Activated CD4-positive, alpha-beta T cell treated with anti-CD3 and anti-CD28 coated beads, Interleukin-2, amount 10 ng/mL, durations not matched to agents 7 days and 5 days (primary cell): ENCODE data around the gene DNAJA3. TPM values are rescaled to one million over a fixed set of nuclear protein-coding genes. Genes with fewer than 3 reads are reported as not detected.
"Not testable (repeated sequence)": the region's sequence is repeated elsewhere in the genome, so short reads cannot be mapped to it uniquely, and the experiment has no call there.

ENCODE experiments used
- CTCF ChIA-PET: fragments of 350-600 bp; sonication (Branson Sonifier 250); formaldehyde crosslinking; loops from one replicate; lab custom pipeline; 2021; ENCODE audit warnings: antibody characterized with exemption; lab: Charles Lee
- POLR2A ChIA-PET: fragments of 350-600 bp; sonication (Branson Sonifier 250); formaldehyde crosslinking; loops from one replicate; lab custom pipeline; 2021; ENCODE audit warnings: antibody characterized with exemption; lab: Charles Lee
- DNase-seq: peaks from one replicate; pipeline ENCODE4 v3.0.0-alpha.2; 2020
- H3K27ac Mint-ChIP-seq: one replicate; pipeline ENCODE4 v1.8.0; 2021; ENCODE audit warnings: mild to moderate bottlenecking, moderate library complexity, mixed read lengths
- H3K27me3 Mint-ChIP-seq: one replicate; pipeline ENCODE4 v1.8.0; 2021; ENCODE audit warnings: mixed read lengths
- H3K36me3 Mint-ChIP-seq: one replicate; pipeline ENCODE4 v1.8.0; 2021; ENCODE audit warnings: low read depth, mixed read lengths
- H3K4me1 Mint-ChIP-seq: one replicate; pipeline ENCODE4 v1.8.0; 2021; ENCODE audit warnings: mixed read lengths
- H3K4me3 Mint-ChIP-seq: one replicate; pipeline ENCODE4 v1.8.0; 2021; ENCODE audit warnings: mild to moderate bottlenecking, moderate library complexity, mixed read lengths
- H3K9me3 Mint-ChIP-seq: one replicate; pipeline ENCODE4 v1.8.0; 2021; ENCODE audit warnings: mixed read lengths
- total RNA-seq, 2 experiments: library from RNA; stranded (reverse); gene quantifications; one replicate each; pipeline ENCODE4 v1.2.3, GENCODE V29; 2021

The DNAJA3 gene
- total RNA-seq, 2 experiments from 2014 or later, result 51.6 to 55.0 TPM

DNA sequence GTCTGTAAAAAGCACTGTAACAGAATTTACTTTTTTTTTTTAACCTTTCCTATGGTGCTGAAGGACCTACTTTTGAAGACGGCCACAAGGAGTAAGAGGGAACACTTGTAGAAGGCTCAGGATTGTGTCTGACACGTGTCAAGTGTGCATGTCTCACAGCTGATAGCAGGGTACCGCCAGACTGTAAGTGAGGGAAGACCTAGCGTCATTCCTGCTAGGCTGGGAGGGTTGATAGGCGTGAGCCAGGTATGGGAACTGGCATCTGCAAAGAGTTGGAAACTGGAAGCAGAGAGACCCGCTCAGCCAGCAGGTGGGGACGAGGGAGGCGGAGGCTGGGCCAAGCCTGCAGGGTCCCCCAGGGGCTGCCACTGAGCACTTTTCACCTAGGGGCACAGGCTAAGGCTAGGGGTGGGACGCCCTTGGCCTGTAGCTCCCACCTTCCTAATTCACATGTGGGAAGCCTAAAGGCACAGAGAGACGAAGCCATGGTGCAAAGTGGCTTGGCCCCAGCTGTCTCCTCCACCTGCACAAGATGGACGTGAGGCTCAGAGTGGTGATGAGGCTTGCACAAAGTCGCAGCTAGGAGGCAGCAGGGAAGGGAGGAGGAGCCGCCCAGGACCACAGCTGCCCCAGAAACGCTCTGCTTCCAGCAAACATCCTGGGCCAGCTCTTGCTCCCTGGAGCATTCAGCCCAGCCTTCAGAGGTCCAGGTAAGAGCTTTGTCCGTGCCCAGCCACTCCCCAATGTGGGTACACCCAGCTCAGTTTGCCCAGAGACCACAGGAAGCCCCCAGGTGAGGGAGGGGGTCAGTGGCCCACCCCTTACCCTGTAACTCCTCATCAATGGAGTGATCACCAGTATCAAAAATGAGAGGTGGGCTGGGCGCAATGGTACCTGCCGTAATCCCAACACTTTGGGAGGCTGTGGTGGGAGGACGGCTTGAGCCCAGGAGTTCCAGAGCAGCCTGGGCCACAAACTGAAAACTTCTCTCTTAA, 35.1 kb upstream of the DNAJA3 start:
- CTCF ChIA-PET, result interaction anchor here (0.9 to 1.8 kb wide), 2 partner anchors 13 to 50 kb away, joined by 5 read pairs; no protein-coding TSS in a partner anchor
- peak overlapping the region; percentile 46 for H3K27ac Mint-ChIP-seq
- DNase-seq, result no peak

DNA sequence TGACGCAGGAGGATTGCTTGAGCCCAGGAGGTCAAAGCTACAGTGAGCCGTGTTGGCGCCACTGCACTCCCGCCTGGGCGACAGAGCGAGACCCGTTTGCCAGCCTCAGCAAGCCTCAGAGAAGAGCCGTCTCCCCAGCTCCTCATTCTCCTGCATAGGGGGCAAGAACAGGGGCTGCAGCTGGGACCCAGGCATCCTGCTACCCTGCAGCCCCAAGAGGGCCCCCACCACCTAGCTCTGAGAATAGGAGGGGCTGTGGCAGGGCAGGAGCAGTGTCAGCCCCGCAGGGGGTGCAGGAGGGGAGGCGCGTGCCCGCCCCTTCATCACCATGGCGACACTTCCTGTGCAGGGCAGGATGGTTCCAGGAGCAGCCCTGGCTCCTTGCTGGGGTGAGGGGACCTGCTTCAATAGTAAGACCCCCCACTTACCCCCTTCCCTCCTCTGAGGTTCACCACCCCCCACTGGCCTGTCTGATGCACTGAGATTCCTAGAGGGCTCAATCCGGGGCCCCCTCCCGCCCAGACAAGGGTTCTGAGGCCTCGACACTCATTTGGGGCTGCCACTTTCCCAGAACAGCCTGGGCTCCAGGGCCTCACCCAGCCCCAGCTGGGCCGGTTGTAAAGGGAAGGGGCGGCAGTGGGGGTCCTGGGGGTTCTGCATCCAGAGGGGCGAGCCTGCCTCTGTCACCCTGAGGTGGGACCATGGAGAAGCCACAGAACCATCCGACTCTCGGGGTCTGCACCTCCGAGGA, 33.9 kb upstream of the DNAJA3 start:
- ChIA-PET POLR2A (no interaction called here), CTCF (interaction anchor here (0.5 to 1.3 kb wide), 3 partner anchors 14 to 148 kb away, joined by 3 to 5 read pairs (median 3); no protein-coding TSS in a partner anchor)
- Mint-ChIP-seq H3K4me3 (no peak overlapping the region), H3K36me3 (peaks cover 24% of the 10 kb centered on the region), H3K4me1 (no peaks in the 10 kb centered on the region), H3K27ac (no peak overlapping the region), H3K27me3 (no peaks in the 10 kb centered on the region), H3K9me3 (no peaks in the 10 kb centered on the region)
- peak; percentile 17 for DNase-seq

More for the DNA sequence above, 35.1 kb upstream of the DNAJA3 start:
- Mint-ChIP-seq H3K4me1 (no peaks in the 10 kb centered on the region), H3K27me3 (no peaks in the 10 kb centered on the region), H3K9me3 (no peaks in the 10 kb centered on the region), H3K4me3 (no peak overlapping the region), H3K36me3 (peaks cover 18% of the 10 kb centered on the region)
- POLR2A ChIA-PET, result no interaction called here

DNA sequence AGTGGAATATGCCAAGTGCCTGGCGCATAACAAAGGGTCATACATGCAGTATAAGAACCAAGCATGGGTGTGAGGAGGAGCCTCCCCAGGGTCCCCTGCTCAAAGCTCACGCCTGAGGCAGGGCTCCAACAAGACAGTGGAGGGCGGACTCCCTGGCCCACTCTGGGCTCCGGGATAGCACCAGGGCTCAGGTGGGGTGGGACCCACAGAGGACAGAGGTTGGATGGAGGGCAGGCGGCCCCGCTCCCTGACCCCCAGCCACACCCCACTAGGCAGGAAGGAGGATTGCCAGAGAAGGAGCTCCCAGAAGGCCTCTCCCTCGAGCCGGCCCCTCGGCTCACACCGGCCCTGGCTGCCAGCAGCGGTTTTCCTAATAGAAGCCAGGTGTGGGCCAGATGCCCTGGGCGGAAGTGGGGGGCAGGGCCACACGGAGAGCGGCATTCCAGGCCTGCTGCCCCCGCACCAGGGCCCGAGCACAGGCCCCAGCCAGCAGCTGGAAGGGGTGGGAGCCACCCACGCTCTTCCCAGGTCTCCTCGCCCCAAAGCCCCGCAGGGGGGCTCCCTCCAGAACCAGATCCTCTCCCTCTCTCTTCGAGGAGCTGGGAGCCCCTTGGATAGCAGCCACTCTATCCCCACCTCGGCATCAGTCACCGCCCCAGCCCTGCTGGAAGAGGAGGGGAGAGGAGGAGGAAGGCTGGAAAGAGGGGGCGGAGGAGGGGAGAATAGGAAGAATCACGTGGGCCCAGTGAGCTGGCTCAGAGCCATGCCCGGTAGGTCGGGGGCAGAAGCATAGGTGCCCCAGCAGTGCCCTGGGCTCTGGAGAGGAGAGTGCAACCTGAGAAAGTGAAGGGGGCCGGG, 33.1 kb upstream of the DNAJA3 start:
- no peak overlapping the region for H3K27ac Mint-ChIP-seq
- no peak overlapping the region for H3K4me3 Mint-ChIP-seq
- no peaks in the 10 kb centered on the region for H3K9me3 Mint-ChIP-seq
- H3K36me3 Mint-ChIP-seq, result peaks cover 20% of the 10 kb centered on the region
- DNase-seq, result no peak
- H3K4me1 Mint-ChIP-seq, result no peaks in the 10 kb centered on the region
- POLR2A ChIA-PET, result no interaction called here
- H3K27me3 Mint-ChIP-seq, result no peaks in the 10 kb centered on the region
- CTCF ChIA-PET, result interaction anchor here (0.5 to 1.6 kb wide), 4 partner anchors 10 to 148 kb away, joined by 3 to 6 read pairs (median 4); no protein-coding TSS in a partner anchor

DNA sequence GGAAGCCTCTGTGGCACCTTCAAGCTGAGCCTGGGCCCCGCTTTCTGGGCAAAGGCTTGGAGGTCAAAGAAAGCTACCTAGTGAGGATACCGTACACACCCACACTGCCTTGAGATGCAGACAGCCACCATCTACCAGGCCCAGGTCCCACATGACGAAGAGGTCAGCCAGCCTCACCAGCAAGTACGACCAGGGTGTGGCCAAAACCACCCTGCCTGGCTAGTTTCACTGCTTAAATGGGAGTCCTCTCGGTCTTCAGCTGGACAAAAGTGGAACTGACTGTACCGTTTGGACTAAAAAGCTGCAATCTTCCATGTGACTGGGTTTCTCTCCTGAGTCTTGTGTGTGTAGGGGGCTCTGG, 32.4 kb upstream of the DNAJA3 start:
- no peaks in the 10 kb centered on the region for H3K27me3 Mint-ChIP-seq
- H3K36me3 Mint-ChIP-seq, result peaks cover 20% of the 10 kb centered on the region
- CTCF ChIA-PET, result interaction anchor here (0.6 to 1.6 kb wide), 3 partner anchors 9 to 139 kb away, joined by 3 to 6 read pairs (median 3); no protein-coding TSS in a partner anchor
- H3K4me3 Mint-ChIP-seq, result no peak overlapping the region
- H3K27ac Mint-ChIP-seq, result no peak overlapping the region
- H3K4me1 Mint-ChIP-seq, result no peaks in the 10 kb centered on the region
- DNase-seq, result no peak
- no peaks in the 10 kb centered on the region for H3K9me3 Mint-ChIP-seq
- POLR2A ChIA-PET, result no interaction called here

DNA sequence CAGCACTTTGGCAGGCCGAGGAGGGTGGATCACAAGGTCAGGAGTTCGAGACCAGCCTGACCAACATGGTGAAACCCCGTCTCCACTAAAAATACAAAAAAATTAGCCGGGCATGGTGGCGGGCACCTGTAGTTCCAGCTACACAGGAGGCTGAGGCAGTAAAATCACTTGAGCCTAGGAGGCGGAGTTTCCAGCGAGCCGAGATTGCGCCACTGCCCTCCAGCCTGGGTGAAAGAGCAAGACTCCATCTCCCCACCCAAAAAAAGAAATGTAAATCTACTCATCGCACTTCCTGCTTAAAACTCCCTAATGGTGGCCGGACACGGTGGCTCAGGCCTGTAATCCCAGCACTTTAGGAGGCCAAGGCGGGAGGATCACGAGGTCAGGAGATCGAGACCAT, 31.8 kb upstream of the DNAJA3 start:
- POLR2A ChIA-PET, result not testable (repeated sequence)

DNA sequence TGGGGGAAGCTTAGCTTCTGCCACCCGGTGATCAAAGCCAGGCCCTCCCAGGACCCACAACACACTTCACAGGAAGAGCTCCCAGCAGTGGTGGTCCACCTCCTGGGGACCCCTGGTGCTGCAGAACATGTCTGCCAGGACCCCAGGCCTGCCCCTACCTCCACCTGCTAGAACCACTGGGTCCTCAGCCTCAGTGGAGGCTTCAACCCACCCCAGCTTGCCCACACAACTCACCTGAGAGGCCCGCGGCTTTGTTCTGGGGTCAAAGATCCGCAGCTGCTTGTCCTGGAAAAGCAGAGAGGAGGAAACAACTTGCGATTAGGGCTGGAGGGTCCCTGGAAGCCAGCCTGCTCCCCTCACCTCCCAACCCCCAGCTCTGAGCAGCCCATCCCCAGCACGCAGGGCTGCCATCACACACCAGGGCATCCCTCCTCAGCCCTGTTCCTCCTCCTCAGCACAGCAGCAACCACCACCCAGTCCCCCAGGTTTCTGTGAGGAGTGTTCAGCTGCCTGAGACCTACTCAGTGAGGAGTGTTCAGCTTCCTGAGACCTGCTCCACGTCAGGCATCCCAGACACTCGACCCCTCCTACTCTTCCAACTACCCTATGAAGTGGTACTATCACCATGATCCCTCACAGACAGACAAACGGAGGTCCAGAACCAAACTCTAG, 30.5 kb upstream of the DNAJA3 start:
- Mint-ChIP-seq H3K36me3 (peaks cover 27% of the 10 kb centered on the region), H3K27me3 (no peaks in the 10 kb centered on the region), H3K9me3 (no peaks in the 10 kb centered on the region), H3K27ac (no peak overlapping the region), H3K4me1 (no peaks in the 10 kb centered on the region), H3K4me3 (no peak overlapping the region)
- ChIA-PET POLR2A (no interaction called here), CTCF (no interaction called here)
- DNase-seq, result no peak

More for the DNA sequence above, 31.8 kb upstream of the DNAJA3 start:
- H3K27ac Mint-ChIP-seq, H3K4me1 Mint-ChIP-seq, H3K4me3 Mint-ChIP-seq, DNase-seq, H3K27me3 Mint-ChIP-seq, H3K9me3 Mint-ChIP-seq: not testable (repeated sequence)
- CTCF ChIA-PET, result interaction anchor here (1.4 to 1.6 kb wide), 2 partner anchors 9 to 140 kb away, joined by 3 to 6 read pairs; no protein-coding TSS in a partner anchor
- peaks cover 20% of the 10 kb centered on the region for H3K36me3 Mint-ChIP-seq

DNA sequence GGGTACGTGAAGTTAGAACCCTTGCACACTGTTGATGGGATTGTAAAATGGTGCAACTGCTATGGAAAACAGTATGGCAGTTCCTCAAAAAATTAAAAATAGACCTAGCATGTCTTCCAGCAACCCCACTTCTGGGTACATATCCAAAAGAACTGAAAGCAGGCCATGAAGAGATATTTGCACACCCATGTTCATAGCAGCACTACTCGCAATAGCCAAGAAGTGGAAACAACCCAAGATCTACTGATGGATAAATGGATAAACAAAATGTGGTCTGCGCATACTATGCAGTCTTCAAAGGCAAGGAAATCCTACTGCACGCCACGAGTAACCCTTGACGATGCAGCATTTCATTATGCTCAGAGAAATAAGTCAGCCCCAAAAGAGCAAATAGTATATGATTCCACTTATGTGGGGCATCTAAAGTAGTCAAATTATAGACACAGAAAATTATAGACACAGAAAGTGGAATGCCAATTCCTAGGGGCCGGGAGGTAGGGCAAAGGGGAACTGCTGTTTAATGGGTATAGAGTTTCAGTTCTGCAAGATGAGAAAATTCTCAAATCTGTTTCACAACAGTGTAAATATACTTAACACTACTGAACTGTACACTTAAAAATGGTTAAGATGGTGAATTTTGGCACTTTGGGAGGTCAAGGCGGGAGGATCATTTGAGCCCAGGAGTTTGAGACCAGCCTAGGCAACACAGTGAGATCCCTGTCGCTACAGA, 26.5 kb upstream of the DNAJA3 start:
- peaks cover 2% of the 10 kb centered on the region for H3K4me1 Mint-ChIP-seq
- peaks cover 44% of the 10 kb centered on the region for H3K36me3 Mint-ChIP-seq
- no peak overlapping the region for H3K27ac Mint-ChIP-seq
- H3K9me3 Mint-ChIP-seq, result no peaks in the 10 kb centered on the region
- ChIA-PET CTCF (interaction anchor here (1.2 kb wide), 1 partner anchor 11 kb away, joined by 3 read pairs; no protein-coding TSS in a partner anchor), POLR2A (no interaction called here)
- DNase-seq, result no peak
- no peaks in the 10 kb centered on the region for H3K27me3 Mint-ChIP-seq
- H3K4me3 Mint-ChIP-seq, result no peak overlapping the region

DNA sequence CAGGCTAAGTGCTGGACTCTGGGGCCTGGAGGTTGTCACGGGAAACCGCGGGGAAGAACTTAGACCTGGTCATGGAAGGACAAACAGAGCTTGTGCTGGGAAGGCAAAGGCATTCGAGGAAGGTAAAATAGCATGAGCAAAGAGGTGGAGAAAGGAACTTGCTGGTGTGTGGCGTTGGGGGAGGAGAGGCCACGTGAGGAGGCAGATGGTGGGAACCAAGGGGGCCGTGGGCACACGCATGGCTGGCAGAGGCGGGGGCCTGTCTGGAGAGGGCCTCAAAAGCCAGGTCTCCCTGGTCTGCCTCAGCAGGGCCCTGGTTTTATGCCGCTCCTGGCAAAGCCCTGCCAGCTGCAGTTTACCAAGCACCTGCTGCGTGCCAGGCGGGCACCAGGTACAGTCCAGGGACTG, 24.6 kb upstream of the DNAJA3 start:
- H3K27ac Mint-ChIP-seq, result no peak overlapping the region
- CTCF ChIA-PET, result interaction anchor here (0.7 to 1.8 kb wide), 2 partner anchors 20 to 41 kb away, joined by 6 read pairs; no protein-coding TSS in a partner anchor
- no peak for DNase-seq
- H3K4me3 Mint-ChIP-seq, result no peak overlapping the region
- no peaks in the 10 kb centered on the region for H3K9me3 Mint-ChIP-seq
- peaks cover 5% of the 10 kb centered on the region for H3K4me1 Mint-ChIP-seq
- peaks cover 50% of the 10 kb centered on the region for H3K36me3 Mint-ChIP-seq
- H3K27me3 Mint-ChIP-seq, result no peaks in the 10 kb centered on the region
- POLR2A ChIA-PET, result interaction anchor here (0.6 kb wide), 1 partner anchor 51 kb away, joined by 3 read pairs; no protein-coding TSS in a partner anchor

DNA sequence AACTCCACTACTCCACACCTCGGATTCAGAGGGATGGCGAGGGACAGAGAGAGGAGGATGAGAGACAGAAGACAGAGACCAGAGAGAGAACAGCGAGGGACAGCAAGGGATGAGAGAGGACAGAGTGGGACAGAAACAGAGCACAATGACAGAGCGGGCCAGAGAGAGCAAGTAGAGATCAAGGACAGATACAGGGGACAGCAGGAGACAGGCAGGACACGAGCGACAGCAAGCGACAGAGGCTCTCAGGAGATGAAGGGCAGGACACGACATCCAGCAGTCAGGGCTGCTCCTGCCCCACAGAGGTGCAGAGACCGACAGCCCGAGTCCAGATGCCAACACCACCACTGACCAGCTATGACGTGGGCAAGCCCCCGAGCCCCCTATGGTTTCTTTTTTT, 24.2 kb upstream of the DNAJA3 start:
- H3K4me1 Mint-ChIP-seq, result peaks cover 5% of the 10 kb centered on the region
- POLR2A ChIA-PET, result interaction anchor here (0.6 kb wide), 2 partner anchors 51 to 147 kb away, joined by 3 read pairs; no protein-coding TSS in a partner anchor
- DNase-seq, result no peak
- no peaks in the 10 kb centered on the region for H3K27me3 Mint-ChIP-seq
- CTCF ChIA-PET, result interaction anchor here (0.7 to 3.0 kb wide), 7 partner anchors 12 to 148 kb away, joined by 4 to 24 read pairs (median 7); partner anchors contain the start of gene CORO7
- no peak overlapping the region for H3K4me3 Mint-ChIP-seq
- no peak overlapping the region for H3K27ac Mint-ChIP-seq
- no peaks in the 10 kb centered on the region for H3K9me3 Mint-ChIP-seq
- H3K36me3 Mint-ChIP-seq, result peaks cover 49% of the 10 kb centered on the region

DNA sequence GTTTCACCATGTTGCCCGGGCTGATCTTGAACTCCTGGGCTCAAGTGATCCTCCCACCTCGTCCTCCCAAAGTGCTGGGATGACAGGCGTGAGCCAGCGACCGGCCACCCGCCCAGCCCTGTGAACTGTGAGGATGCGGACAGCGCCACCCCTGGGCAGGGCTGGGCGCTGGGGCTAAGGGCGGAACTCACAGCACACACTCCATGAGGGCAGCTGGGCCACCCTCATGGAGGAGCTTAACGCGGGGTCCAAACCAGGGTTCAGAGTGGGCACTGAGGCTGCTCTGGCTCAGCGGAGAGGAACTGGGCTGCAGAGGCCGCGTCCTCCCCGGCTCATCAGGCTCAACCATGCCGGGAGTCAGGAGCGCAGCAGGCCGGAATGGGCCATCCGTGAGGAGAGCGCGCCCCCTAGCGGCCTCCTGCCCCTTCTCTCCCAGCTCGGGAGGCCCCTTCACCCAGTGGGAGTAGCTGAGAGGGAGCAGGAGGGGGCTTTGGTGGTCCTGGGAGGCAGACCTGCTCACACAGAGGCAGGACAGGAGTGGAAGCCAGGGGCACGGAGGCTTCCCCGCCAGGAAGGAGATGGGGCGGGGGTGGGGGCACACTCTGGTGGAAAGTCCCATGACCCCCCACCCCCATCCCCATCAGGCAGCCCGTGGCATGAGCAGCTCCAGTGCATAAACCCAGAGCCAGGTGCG, 23.1 kb upstream of the DNAJA3 start:
- Mint-ChIP-seq H3K27me3 (no peaks in the 10 kb centered on the region), H3K4me3 (no peak overlapping the region), H3K4me1 (peaks cover 5% of the 10 kb centered on the region), H3K36me3 (peaks cover 47% of the 10 kb centered on the region), H3K27ac (no peak overlapping the region), H3K9me3 (no peaks in the 10 kb centered on the region)
- ChIA-PET POLR2A (no interaction called here), CTCF (interaction anchor here (0.5 to 3.0 kb wide), 20 partner anchors 10 to 1354 kb away, joined by 3 to 24 read pairs (median 4); partner anchors contain the start of gene CORO7)
- DNase-seq, result peak; percentile 67
